ENCODE measurements around the gene RUFY3.

Gene RUFY3

GRCh38 chr4:70681704-70682103 is 40.1 kb upstream of the RUFY3 start:
- ChIA-PET POLR2A (no interaction called here), CTCF (no interaction called here)
- Histone ChIP-seq H3K9me3 (ENCODE audit: control insufficient read depth, insufficient read depth, low read depth, low read length) (no peaks in the 10 kb centered on the region), H3K4me3 (ENCODE audit: low read depth, low read length) (no peak overlapping the region), H3K36me3 (ENCODE audit: control insufficient read depth in 2 of 2, insufficient read depth in 1 of 2, low read length in 2 of 2) (no peaks in the 10 kb centered on the region), H3K4me1 (ENCODE audit: control insufficient read depth, insufficient read depth, low read length) (no peaks in the 10 kb centered on the region), H3K27ac (ENCODE audit: extremely low read depth, low read depth, low read length) (no peak overlapping the region)
- no peak for TF ChIP-seq KLF17 (tag by site-specific recombination; IDR thresholded peaks at IDR 0.05)
- TF ChIP-seq ZNF146 (tag by site-specific recombination; IDR thresholded peaks at IDR 0.05): no peak
- no peak for TF ChIP-seq ZNF623 (tag by site-specific recombination; IDR thresholded peaks at IDR 0.05)
- no peak for TF ChIP-seq ZNF600 (tag by site-specific recombination; IDR thresholded peaks at IDR 0.05)
- no peak for TF ChIP-seq ZNF596 (tag by site-specific recombination; IDR thresholded peaks at IDR 0.05)
- TF ChIP-seq ZNF175 (tag by site-specific recombination; IDR thresholded peaks at IDR 0.05): no peak
- TF ChIP-seq ZNF692 (tag by site-specific recombination; IDR thresholded peaks at IDR 0.05): no peak
- no peak for TF ChIP-seq ZNF701 (tag by site-specific recombination; IDR thresholded peaks at IDR 0.05)
- TF ChIP-seq ZNF280D (tag by site-specific recombination; IDR thresholded peaks at IDR 0.05): no peak
- no peak for TF ChIP-seq CTCF (tag by site-specific recombination; IDR thresholded peaks at IDR 0.05)
- TF ChIP-seq RBAK (tag by site-specific recombination; IDR thresholded peaks at IDR 0.05): no peak
- no peak for TF ChIP-seq REST (tag by site-specific recombination; IDR thresholded peaks at IDR 0.05)
- no peak for TF ChIP-seq ZNF792 (tag by site-specific recombination; IDR thresholded peaks at IDR 0.05)
- no peak for TF ChIP-seq ZNF629 (tag by site-specific recombination; IDR thresholded peaks at IDR 0.05)
- no peak for TF ChIP-seq ZIC2 (tag by site-specific recombination; IDR thresholded peaks at IDR 0.05)
- no peak for TF ChIP-seq ZNF24 (tag by site-specific recombination; IDR thresholded peaks at IDR 0.05)
